IgD-negative memory B cell (primary cell): ENCODE measurements around the gene NEBL. TPM values are rescaled to one million over a fixed set of nuclear protein-coding genes. Genes with fewer than 3 reads are reported as not detected.

Experiments
- H3K27ac Mint-ChIP-seq, 3 donors: one replicate each; pipeline ENCODE4 v1.8.0; 2020 to 2022; ENCODE audit warnings: mild to moderate bottlenecking in 3 of 3, mixed read lengths in 3 of 3, moderate library complexity in 1 of 3
- H3K27me3 Mint-ChIP-seq: one replicate; pipeline ENCODE4 v1.8.0; 2021; ENCODE audit warnings: mixed read lengths
- H3K36me3 Mint-ChIP-seq: one replicate; pipeline ENCODE4 v1.8.0; 2020; ENCODE audit warnings: mild to moderate bottlenecking, mixed read lengths
- H3K4me1 Mint-ChIP-seq, 3 donors: one replicate each; pipeline ENCODE4 v1.8.0; 2020 to 2022; ENCODE audit warnings: mixed read lengths in 3 of 3, mild to moderate bottlenecking in 1 of 3
- H3K4me3 Mint-ChIP-seq, 4 donors: one replicate each; pipeline ENCODE4 v1.8.0; 2020 to 2022; ENCODE audit warnings: mild to moderate bottlenecking in 4 of 4, mixed read lengths in 4 of 4, moderate library complexity in 3 of 4
- H3K9me3 Mint-ChIP-seq, 3 donors: one replicate each; pipeline ENCODE4 v1.8.0; 2020 to 2021; ENCODE audit warnings: mixed read lengths in 3 of 3, mild to moderate bottlenecking in 1 of 3
- polyA plus RNA-seq: library from polyadenylated mRNA; unstranded; fragments of 300-500 nt; fragmentation: Illumina TruSeq; gene quantifications from one replicate; pipeline ENCODE4 v1.2.3, GENCODE V29; 2021

Gene NEBL
- polyA plus RNA-seq, 1 donor from 2014 or later: not detected

DNA sequence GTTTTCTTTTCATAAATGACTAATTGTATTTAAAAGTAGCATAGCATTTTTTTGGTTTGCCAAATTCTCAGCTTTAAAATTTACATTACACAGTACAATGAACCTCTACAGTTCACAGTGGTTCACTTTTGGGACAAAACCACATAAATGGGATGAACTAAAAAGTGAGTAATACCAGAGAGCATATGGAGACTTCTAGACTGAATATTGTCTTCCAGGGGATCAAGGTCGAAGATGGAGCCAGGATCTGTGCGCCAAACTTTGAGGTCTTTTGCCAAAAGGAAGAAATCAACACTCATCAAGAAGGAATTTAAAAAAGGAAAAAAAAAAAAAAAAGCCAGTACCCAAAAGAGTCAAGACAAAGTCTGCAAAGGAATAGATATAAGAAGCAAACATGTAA is 87.5 kb downstream of the NEBL start:
- Mint-ChIP-seq H3K4me3 (no peak overlapping the region), H3K9me3 (no peaks in the 10 kb centered on the region), H3K4me1 (no peaks in the 10 kb centered on the region), H3K27me3 (no peaks in the 10 kb centered on the region), H3K36me3 (peaks cover 2% of the 10 kb centered on the region), H3K27ac (no peak overlapping the region)

DNA sequence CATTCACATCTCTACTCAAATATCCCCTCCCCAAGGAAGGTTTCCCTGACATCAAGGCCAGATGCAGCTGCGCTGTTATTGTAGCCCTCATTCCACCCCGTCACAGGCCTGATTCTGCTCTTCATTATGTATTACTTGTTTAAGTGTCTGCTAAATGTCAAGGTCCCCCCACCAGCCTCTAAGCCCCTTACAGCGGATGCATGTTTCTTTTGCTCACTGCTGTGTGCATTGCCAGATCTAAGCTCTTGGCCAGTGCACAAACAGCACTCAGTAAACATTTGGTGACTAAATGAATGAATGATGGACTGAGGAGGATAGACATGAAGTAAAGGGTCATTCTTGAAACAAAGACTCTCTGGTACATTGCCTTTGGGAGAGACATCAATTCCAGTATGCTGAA is 90.6 kb downstream of the NEBL start:
- Mint-ChIP-seq H3K9me3 (peaks cover 0 to 3% (median 2%) of the 10 kb centered on the region in 3 donors), H3K4me3 (peak overlapping the region in 1 of 4 donors; percentile 7), H3K27ac (no peak overlapping the region), H3K36me3 (peaks cover 2% of the 10 kb centered on the region), H3K27me3 (no peaks in the 10 kb centered on the region), H3K4me1 (no peaks in the 10 kb centered on the region)

DNA sequence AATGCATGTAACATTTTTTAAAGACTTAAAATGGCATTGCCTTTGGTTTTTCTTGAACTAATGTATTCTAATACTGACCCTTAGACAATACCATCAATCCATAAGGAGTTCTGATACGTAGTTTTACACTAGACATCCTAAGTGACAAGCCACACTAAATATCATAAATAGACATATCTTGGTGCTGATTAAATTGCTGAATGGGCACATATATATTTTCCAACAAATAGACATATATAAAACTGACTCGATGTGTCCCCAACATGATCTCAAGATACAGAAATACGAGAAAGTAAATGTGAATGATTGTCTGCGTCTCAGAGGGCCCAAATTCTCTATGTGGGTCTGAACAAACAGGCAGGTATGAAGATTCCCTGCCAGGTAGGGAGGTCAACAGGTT is 99.8 kb downstream of the NEBL start:
- Mint-ChIP-seq H3K27ac (no peak overlapping the region), H3K27me3 (no peaks in the 10 kb centered on the region), H3K4me1 (no peaks in the 10 kb centered on the region), H3K4me3 (no peak overlapping the region), H3K9me3 (peaks cover 2 to 7% (median 3%) of the 10 kb centered on the region in 3 donors), H3K36me3 (no peaks in the 10 kb centered on the region)

DNA sequence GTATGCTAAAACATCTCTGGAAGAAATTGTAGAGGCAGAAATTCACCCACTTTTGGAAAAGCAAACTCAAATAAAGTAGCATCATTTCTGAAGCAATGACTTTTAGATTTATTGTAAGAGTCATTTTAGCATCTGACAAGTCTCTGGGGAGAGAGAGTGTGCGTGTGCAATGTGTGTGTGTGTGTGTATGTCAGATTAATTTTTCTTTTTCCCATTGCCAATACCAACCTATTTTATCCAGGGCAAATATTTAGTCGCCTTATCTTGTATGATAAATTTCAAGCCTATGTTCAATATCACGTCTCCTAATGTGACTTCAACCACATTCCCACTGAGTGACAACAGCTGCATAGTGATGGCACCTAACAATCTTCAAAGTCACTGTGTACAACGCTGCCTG is 101.7 kb downstream of the NEBL start:
- Mint-ChIP-seq H3K27me3 (no peaks in the 10 kb centered on the region), H3K9me3 (peaks cover 2 to 7% (median 7%) of the 10 kb centered on the region in 3 donors), H3K4me3 (no peak overlapping the region), H3K36me3 (no peaks in the 10 kb centered on the region), H3K27ac (no peak overlapping the region), H3K4me1 (no peaks in the 10 kb centered on the region)

DNA sequence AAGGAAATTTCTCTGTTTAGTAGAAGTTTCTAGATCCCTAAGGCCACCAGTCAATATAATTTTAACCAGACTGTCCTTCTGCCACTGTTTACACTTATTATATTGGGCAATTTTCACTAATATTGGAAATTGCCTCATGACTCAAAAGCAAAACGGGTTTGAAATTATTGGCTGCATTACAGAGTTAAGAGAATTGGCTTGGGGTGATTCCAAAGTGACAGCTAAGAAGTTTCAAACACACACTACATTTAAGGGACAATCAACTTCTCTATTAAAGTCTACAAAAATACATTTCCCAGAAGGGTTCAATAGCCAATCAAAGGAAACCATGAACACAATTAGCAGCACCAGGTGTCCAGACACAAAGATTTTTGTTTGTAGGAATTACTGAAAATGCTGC is 111.9 kb downstream of the NEBL start:
- no peaks in the 10 kb centered on the region for H3K36me3 Mint-ChIP-seq
- H3K9me3 Mint-ChIP-seq: peaks cover 0 to 2% (median 0%) of the 10 kb centered on the region in 3 donors
- no peak overlapping the region for H3K4me3 Mint-ChIP-seq
- no peaks in the 10 kb centered on the region for H3K4me1 Mint-ChIP-seq
- no peaks in the 10 kb centered on the region for H3K27me3 Mint-ChIP-seq
- H3K27ac Mint-ChIP-seq: no peak overlapping the region

DNA sequence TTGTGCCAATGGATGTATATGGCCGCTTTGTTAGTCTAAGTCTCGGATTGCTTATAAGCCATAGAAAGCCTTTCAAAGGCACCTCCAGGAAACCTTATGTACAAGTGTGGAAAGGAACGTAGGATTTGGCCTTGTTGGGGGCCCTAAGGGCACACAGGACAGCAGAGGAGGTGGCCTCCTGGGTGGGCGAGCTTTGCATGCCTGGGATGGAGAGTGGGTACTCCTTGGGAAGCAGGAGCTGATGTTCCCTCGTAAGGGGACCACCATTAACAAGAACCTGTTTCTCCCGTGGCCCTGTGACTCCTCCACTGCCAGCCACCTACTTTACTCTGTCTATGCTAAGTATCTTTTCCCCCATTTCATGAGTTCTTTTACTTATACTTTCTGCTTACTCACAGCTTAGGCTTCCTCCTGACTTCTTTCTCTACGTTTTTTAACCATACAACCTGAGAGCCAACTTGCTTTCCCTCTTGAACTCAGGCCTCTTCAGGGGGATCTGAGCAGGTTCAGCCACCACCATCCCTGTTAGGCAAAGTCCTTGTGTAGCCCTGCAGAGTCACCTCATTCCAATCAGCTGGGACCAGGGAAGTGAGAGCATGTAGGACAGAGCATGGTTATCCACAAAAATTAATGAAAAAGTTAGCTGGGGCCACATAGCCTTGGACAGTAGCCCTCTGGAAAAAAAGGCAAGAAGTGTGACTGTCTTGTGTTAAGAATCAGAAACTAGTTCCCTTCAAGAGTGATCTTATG is 118.9 kb downstream of the NEBL start:
- Mint-ChIP-seq H3K27me3 (no peaks in the 10 kb centered on the region), H3K4me3 (no peak overlapping the region), H3K4me1 (no peaks in the 10 kb centered on the region), H3K36me3 (no peaks in the 10 kb centered on the region), H3K27ac (no peak overlapping the region), H3K9me3 (peaks cover 0 to 2% (median 0%) of the 10 kb centered on the region in 3 donors)

DNA sequence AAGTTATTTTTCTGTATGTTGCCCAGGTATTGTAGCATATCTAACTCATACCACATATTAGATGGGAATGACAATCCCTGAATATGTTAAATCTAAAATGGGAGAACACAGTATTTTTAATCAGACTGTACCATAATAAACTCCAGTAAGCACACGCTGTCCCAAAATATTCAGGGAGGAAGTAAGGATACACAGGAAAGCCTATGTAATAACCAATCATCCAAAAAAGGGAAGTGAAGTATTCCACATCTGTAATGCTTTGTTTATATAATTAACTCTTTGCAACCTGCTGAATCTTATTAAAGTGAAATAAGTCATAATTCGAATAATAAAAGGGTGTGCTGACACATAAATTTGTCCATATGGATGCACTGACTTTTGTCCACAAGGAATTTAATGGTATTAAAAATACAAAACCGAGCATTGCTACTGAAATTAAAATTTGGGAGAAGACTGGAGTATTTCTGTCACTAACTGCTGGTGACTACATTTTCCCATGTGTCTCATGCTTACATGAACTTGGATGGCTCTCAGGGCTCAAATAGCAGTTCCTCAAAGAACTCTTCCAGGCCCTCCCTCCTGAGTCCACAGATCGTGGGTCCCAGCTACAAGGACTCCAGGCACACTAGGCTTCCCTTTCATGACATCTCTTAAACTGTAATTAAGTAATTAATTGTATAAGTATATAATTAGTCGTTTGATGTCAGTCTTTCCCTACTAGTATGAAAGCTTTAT is 120.6 kb downstream of the NEBL start:
- Mint-ChIP-seq H3K4me1 (no peaks in the 10 kb centered on the region), H3K36me3 (no peaks in the 10 kb centered on the region), H3K4me3 (no peak overlapping the region), H3K27me3 (no peaks in the 10 kb centered on the region), H3K9me3 (peaks cover 0 to 7% (median 4%) of the 10 kb centered on the region in 3 donors), H3K27ac (no peak overlapping the region)

DNA sequence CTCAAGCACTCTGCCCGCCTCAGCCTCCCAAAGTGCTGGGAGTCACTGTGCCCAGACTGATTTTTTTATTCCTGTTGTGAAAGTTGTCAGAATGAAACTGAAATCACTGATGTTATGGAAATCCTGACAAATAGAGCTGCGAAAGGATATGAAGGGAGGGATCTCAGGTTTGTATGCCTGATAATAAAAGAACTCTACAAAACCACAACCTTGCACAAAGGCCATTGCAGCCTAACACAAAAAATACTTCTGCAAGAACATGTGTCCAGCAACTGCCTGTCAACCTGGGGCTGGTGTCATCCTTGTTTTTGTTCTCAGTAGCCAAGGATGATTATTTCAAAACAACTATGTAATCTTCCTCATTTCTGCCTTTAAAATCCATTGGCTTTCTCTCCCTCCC is 126.1 kb downstream of the NEBL start:
- Mint-ChIP-seq H3K4me3 (no peak overlapping the region), H3K9me3 (peaks cover 0 to 7% (median 6%) of the 10 kb centered on the region in 3 donors), H3K36me3 (no peaks in the 10 kb centered on the region), H3K27ac (no peak overlapping the region), H3K4me1 (no peaks in the 10 kb centered on the region), H3K27me3 (no peaks in the 10 kb centered on the region)

DNA sequence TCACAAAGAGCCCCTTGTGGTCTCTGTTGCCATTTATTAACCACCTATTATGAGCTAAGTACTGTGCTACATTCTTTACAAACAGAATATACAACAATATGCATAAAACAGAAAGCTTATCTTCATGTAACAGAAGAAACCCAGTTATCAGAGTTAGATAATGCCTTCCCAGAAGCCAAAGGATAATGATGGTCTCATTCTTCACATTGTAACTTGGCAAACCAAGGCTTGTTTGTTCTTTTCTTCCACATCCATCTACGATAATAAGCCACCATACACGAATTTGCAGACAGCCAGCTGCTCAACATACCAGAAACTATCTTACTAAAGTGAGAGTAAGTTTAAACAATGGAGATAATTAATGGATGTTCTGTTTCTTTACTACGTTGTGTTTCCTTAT is 127.6 kb downstream of the NEBL start:
- H3K27me3 Mint-ChIP-seq: no peaks in the 10 kb centered on the region
- no peaks in the 10 kb centered on the region for H3K4me1 Mint-ChIP-seq
- H3K4me3 Mint-ChIP-seq: no peak overlapping the region
- H3K27ac Mint-ChIP-seq: no peak overlapping the region
- H3K36me3 Mint-ChIP-seq: no peaks in the 10 kb centered on the region
- H3K9me3 Mint-ChIP-seq: peaks cover 0 to 7% (median 6%) of the 10 kb centered on the region in 3 donors

DNA sequence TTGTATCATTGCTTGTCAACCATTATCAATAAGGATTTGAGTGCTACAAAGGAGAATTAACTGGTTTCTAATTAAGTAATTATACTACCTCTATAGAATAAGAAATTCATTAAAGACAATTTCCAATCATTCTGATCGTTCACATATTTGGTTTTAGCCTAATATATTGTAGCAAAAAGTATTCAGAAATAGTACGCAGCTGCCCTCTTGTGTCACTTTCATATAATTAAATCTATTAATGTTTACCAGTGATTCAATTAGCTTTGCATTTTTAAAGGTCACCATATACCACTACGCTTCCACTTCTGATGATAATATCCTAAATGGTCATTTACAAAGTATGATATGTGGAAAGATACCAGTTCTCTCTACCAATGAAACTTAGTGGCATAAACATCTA is 128.3 kb downstream of the NEBL start:
- no peak overlapping the region for H3K4me3 Mint-ChIP-seq
- H3K27ac Mint-ChIP-seq: no peak overlapping the region
- no peaks in the 10 kb centered on the region for H3K36me3 Mint-ChIP-seq
- H3K9me3 Mint-ChIP-seq: peaks cover 0 to 7% (median 6%) of the 10 kb centered on the region in 3 donors
- H3K4me1 Mint-ChIP-seq: no peaks in the 10 kb centered on the region
- no peaks in the 10 kb centered on the region for H3K27me3 Mint-ChIP-seq

DNA sequence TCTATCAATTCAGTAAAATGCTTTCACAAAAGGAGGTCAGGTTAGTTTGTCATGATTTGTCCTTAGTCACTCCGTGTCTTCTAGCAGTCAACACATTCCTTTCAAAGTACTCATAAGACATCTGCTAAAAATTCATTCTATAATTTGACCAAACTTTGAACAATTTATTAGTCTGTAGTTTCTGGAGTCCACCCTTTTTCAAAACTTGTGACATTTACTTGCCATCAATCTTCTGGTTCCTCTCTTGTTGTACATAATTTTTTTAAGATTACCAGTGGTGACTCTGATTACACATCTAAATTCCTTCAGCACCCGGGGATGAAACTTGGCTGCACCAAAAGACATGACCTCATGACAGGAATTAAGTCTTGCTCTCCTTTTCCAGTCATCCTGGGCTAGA is 130.1 kb downstream of the NEBL start:
- Mint-ChIP-seq H3K4me1 (no peaks in the 10 kb centered on the region), H3K27me3 (no peaks in the 10 kb centered on the region), H3K4me3 (no peak overlapping the region), H3K9me3 (peaks cover 0 to 2% (median 1%) of the 10 kb centered on the region in 3 donors), H3K27ac (no peak overlapping the region), H3K36me3 (no peaks in the 10 kb centered on the region)

DNA sequence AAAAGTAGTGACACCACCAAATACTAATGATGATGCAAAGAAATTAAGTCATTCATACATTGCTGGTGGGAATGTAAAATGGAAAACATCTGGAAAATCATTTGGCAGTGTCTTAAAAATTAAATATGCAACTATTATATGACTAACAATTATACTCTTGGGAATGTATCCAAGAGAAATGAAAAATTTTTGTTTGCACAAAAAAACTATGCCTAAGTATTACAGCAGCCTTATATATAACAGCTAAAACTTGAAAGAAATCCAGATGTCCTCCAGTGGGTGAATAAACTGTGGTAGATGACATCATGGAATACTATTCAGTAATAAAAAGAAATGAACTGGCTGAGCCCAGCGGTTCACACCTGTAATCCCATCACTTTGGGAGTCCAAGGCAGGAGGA is 132.0 kb downstream of the NEBL start:
- Mint-ChIP-seq H3K27ac (no peak overlapping the region), H3K27me3 (no peaks in the 10 kb centered on the region), H3K4me3 (no peak overlapping the region), H3K36me3 (no peaks in the 10 kb centered on the region), H3K4me1 (no peaks in the 10 kb centered on the region), H3K9me3 (peaks cover 0 to 3% (median 0%) of the 10 kb centered on the region in 3 donors)

DNA sequence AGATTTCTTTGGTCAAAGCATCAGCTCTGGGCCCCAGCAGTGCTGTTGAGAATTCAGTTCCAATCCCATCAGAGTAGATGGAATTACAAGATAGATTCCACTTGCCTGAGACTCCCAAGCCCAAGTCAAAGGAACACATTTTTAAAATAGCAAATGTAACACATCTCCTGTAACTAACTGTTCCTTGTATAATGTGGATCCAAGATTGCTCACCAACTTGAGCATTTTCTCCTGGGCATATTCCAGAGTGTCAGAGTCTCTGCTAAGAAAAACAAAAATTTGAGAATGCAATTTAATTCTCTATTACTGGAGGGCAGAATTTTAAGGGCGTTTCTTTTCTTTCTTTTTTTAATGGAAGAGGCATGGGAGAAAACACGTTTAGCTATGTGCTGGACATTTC is 136.7 kb downstream of the NEBL start:
- no peaks in the 10 kb centered on the region for H3K4me1 Mint-ChIP-seq
- H3K9me3 Mint-ChIP-seq: peaks cover 4 to 11% (median 7%) of the 10 kb centered on the region in 3 donors
- no peak overlapping the region for H3K27ac Mint-ChIP-seq
- H3K4me3 Mint-ChIP-seq: no peak overlapping the region
- H3K36me3 Mint-ChIP-seq: no peaks in the 10 kb centered on the region
- H3K27me3 Mint-ChIP-seq: no peaks in the 10 kb centered on the region

DNA sequence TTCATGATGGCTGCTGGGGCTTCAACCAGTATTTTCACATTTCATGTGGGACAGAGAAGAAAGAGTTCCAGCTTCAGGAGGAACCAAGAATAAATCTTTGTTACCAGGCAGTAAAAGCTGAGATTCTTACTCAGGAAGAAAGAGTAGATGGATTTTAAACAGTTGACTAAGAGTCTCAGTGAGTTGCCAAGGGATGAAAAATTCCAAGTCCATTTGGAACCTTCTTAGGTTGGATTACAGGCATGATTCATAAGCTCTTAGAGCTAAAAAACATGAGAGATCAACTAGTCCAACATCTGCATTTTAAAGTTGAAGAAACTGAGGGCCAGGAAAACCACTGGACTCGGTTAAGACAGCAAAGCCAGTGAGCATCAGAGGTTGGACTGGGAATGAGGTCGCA is 148.6 kb downstream of the NEBL start:
- H3K27me3 Mint-ChIP-seq: no peaks in the 10 kb centered on the region
- peaks cover 3 to 7% (median 4%) of the 10 kb centered on the region in 3 donors for H3K9me3 Mint-ChIP-seq

DNA sequence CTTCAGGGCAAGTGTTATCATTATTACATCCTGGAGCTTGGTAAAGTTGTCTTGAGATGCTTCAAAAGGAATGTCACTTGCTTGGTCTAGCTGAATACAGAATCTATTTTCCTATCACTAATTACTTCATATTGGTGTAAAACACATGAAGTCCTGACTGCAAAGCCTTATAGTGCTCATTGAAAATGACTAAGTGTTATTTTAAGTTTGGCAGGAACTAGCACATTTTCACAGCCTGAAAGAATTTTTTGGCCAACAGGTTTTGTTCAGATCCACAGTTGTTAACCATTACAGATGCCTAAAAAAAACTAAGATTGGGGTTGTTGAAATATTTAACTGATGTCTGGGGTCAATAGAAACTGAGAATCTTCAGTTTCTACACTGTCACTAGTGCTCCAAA is 149.3 kb downstream of the NEBL start:
- Mint-ChIP-seq H3K27ac (no peak overlapping the region), H3K4me1 (no peaks in the 10 kb centered on the region), H3K4me3 (no peak overlapping the region), H3K9me3 (peaks cover 3 to 7% (median 4%) of the 10 kb centered on the region in 3 donors), H3K27me3 (no peaks in the 10 kb centered on the region), H3K36me3 (no peaks in the 10 kb centered on the region)

More for the DNA sequence above, 148.6 kb downstream of the NEBL start:
- Mint-ChIP-seq H3K4me3 (no peak overlapping the region), H3K36me3 (no peaks in the 10 kb centered on the region), H3K27ac (no peak overlapping the region), H3K4me1 (no peaks in the 10 kb centered on the region)

DNA sequence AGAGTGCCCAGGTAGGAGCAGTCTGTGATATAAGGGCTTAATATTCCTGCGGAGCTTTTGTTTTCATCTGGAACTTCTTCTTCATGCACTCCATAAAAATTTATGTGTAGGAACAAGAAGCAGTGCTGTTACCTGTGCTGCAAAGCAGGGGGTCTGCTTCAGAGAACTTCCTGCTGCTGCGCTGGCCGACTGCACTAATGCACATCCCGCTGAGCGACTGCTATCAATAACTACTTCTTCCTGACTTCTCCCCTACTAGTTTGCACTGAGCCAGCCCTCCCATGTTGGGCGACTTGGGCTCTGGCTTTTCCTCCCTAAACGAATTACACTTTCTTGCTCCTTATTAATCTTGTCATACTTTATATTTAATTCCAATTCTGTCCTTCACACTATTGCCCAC is 150.3 kb downstream of the NEBL start:
- H3K27me3 Mint-ChIP-seq: no peaks in the 10 kb centered on the region
- H3K4me3 Mint-ChIP-seq: no peak overlapping the region
- no peaks in the 10 kb centered on the region for H3K4me1 Mint-ChIP-seq
- peaks cover 4 to 7% (median 5%) of the 10 kb centered on the region in 3 donors for H3K9me3 Mint-ChIP-seq
- no peaks in the 10 kb centered on the region for H3K36me3 Mint-ChIP-seq
- no peak overlapping the region for H3K27ac Mint-ChIP-seq
